ENCODE data around the gene KRT74.

Gene KRT74

GRCh38 chr12:52591521-52591920 lies 17.9 kb upstream of the KRT74 start:
- FAIRE-seq (no peak), DNase-seq (ENCODE audit: insufficient read length, low spot score) (no peak)
- no peak for TF ChIP-seq POLR2A (IDR thresholded peaks at IDR 0.05; ENCODE audit: low read depth, low read length)

- FAIRE-seq = no peak
Observed at GRCh38 chr12:52590021-52590420, 16.4 kb upstream of the KRT74 start.

GRCh38 chr12:52587563-52587962 lies 13.9 kb upstream of the KRT74 start:
- DNase-seq (ENCODE audit: insufficient read length, low spot score) (no peak), FAIRE-seq (no peak)
- no peak for TF ChIP-seq POLR2A (IDR thresholded peaks at IDR 0.05; ENCODE audit: low read depth, low read length)

More at GRCh38 chr12:52590021-52590420, 16.4 kb upstream of the KRT74 start:
- DNase-seq (ENCODE audit: insufficient read length, low spot score) = no peak
- TF ChIP-seq POLR2A (IDR thresholded peaks at IDR 0.05; ENCODE audit: low read depth, low read length) = no peak

- no peak for DNase-seq (ENCODE audit: insufficient read length, low spot score)
- no peak for TF ChIP-seq POLR2A (IDR thresholded peaks at IDR 0.05; ENCODE audit: low read depth, low read length)
- no peak for FAIRE-seq
Observed at GRCh38 chr12:52585946-52586345, 12.3 kb upstream of the KRT74 start.

- FAIRE-seq = no peak
Observed at GRCh38 chr12:52585066-52585465, 11.4 kb upstream of the KRT74 start.

GRCh38 chr12:52584156-52584682 lies 10.6 kb upstream of the KRT74 start:
- no peak for TF ChIP-seq POLR2A (IDR thresholded peaks at IDR 0.05; ENCODE audit: low read depth, low read length)
- no peak for FAIRE-seq
- no peak for DNase-seq (ENCODE audit: insufficient read length, low spot score)

More at GRCh38 chr12:52585066-52585465, 11.4 kb upstream of the KRT74 start:
- DNase-seq (ENCODE audit: insufficient read length, low spot score) = no peak
- TF ChIP-seq POLR2A (IDR thresholded peaks at IDR 0.05; ENCODE audit: low read depth, low read length) = no peak

GRCh38 chr12:52582971-52583456 lies 9.4 kb upstream of the KRT74 start:
- no peak for TF ChIP-seq POLR2A (IDR thresholded peaks at IDR 0.05; ENCODE audit: low read depth, low read length)
- no peak for FAIRE-seq
- peak; percentile 77 for DNase-seq (ENCODE audit: insufficient read length, low spot score)

- DNase-seq (ENCODE audit: insufficient read length, low spot score) (no peak), FAIRE-seq (no peak)
- no peak for TF ChIP-seq POLR2A (IDR thresholded peaks at IDR 0.05; ENCODE audit: low read depth, low read length)
Observed at GRCh38 chr12:52582486-52582885, 8.8 kb upstream of the KRT74 start.

- FAIRE-seq = no peak
- no peak for TF ChIP-seq POLR2A (IDR thresholded peaks at IDR 0.05; ENCODE audit: low read depth, low read length)
- DNase-seq (ENCODE audit: insufficient read length, low spot score) = peak; percentile 28
Observed at GRCh38 chr12:52581481-52581880, 7.8 kb upstream of the KRT74 start.

GRCh38 chr12:52581066-52581465 lies 7.4 kb upstream of the KRT74 start:
- FAIRE-seq (no peak), DNase-seq (ENCODE audit: insufficient read length, low spot score) (no peak)
- TF ChIP-seq POLR2A (IDR thresholded peaks at IDR 0.05; ENCODE audit: low read depth, low read length) = no peak

- no peak for TF ChIP-seq POLR2A (IDR thresholded peaks at IDR 0.05; ENCODE audit: low read depth, low read length)
- FAIRE-seq (no peak), DNase-seq (ENCODE audit: insufficient read length, low spot score) (no peak)
Observed at GRCh38 chr12:52580496-52580895, 6.9 kb upstream of the KRT74 start.

- DNase-seq (ENCODE audit: insufficient read length, low spot score) = no peak
- TF ChIP-seq POLR2A (IDR thresholded peaks at IDR 0.05; ENCODE audit: low read depth, low read length) = no peak
- FAIRE-seq = no peak
Observed at GRCh38 chr12:52579468-52580465, 6.1 kb upstream of the KRT74 start.

- FAIRE-seq (no peak), DNase-seq (ENCODE audit: insufficient read length, low spot score) (no peak)
- no peak for TF ChIP-seq POLR2A (IDR thresholded peaks at IDR 0.05; ENCODE audit: low read depth, low read length)
Observed at GRCh38 chr12:52578469-52578868, 4.8 kb upstream of the KRT74 start.

- DNase-seq (ENCODE audit: insufficient read length, low spot score) (no peak), FAIRE-seq (no peak)
- TF ChIP-seq POLR2A (IDR thresholded peaks at IDR 0.05; ENCODE audit: low read depth, low read length) = no peak
Observed at GRCh38 chr12:52577316-52577715, 3.7 kb upstream of the KRT74 start.

- DNase-seq (ENCODE audit: insufficient read length, low spot score) = no peak
- no peak for TF ChIP-seq POLR2A (IDR thresholded peaks at IDR 0.05; ENCODE audit: low read depth, low read length)
- no peak for FAIRE-seq
Observed at GRCh38 chr12:52575948-52576347, 2.3 kb upstream of the KRT74 start.
